GM18873 (cell line): ENCODE data around the gene CYP1B1.
"Not testable (repeated sequence)": the region's sequence is repeated elsewhere in the genome, so short reads cannot be mapped to it uniquely, and the experiment has no call there.

Source experiments
- ATAC-seq: cut with Tn5 transposase; IDR thresholded peaks from one replicate; pipeline ENCODE4 v1.9.1; 2021; ENCODE audit warnings: mild to moderate bottlenecking, moderate library complexity, moderate number of reproducible peaks; ENCODE audit not compliant: unreplicated experiment, low FRiP score

The CYP1B1 gene

GRCh38 chr2:38099099-38100028, 23.4 kb upstream of the CYP1B1 start:
- no peak for ATAC-seq

- ATAC-seq = no peak
These were observed 22.6 kb upstream of the CYP1B1 start for GRCh38 chr2:38098421-38099098.

- no peak for ATAC-seq
These were observed 22.0 kb upstream of the CYP1B1 start for GRCh38 chr2:38097988-38098385.

- ATAC-seq = no peak
These were observed 21.5 kb upstream of the CYP1B1 start for GRCh38 chr2:38097258-38097987.

- ATAC-seq = peak; percentile 64
These were observed 20.3 kb upstream of the CYP1B1 start for GRCh38 chr2:38095996-38096861.

GRCh38 chr2:38095079-38095995, 19.4 kb upstream of the CYP1B1 start:
- no peak for ATAC-seq

- no peak for ATAC-seq
These were observed 17.7 kb upstream of the CYP1B1 start for GRCh38 chr2:38093527-38094165.

- no peak for ATAC-seq
These were observed 16.4 kb upstream of the CYP1B1 start for GRCh38 chr2:38092196-38092902.

GRCh38 chr2:38091760-38092159, 15.8 kb upstream of the CYP1B1 start:
- no peak for ATAC-seq

- ATAC-seq = no peak
These were observed 15.0 kb upstream of the CYP1B1 start for GRCh38 chr2:38090928-38091327.

GRCh38 chr2:38090212-38090611, 14.3 kb upstream of the CYP1B1 start:
- not testable (repeated sequence) for ATAC-seq

GRCh38 chr2:38085998-38086698, 10.2 kb upstream of the CYP1B1 start:
- not testable (repeated sequence) for ATAC-seq

- not testable (repeated sequence) for ATAC-seq
These were observed 8.6 kb upstream of the CYP1B1 start for GRCh38 chr2:38084556-38084955.

GRCh38 chr2:38082727-38083126, 6.8 kb upstream of the CYP1B1 start:
- not testable (repeated sequence) for ATAC-seq

- no peak for ATAC-seq
These were observed 4.4 kb upstream of the CYP1B1 start for GRCh38 chr2:38080346-38080745.

- no peak for ATAC-seq
These were observed 3.4 kb upstream of the CYP1B1 start for GRCh38 chr2:38079116-38080052.
